Measurements from ENCODE around the gene ATP11A. TPM values are rescaled to one million over a fixed set of nuclear protein-coding genes. Genes with fewer than 3 reads are reported as not detected.

ATP11A gene
- total RNA-seq, 1 donor from 2014 or later: 377 TPM

GRCh38 chr13:112928020-112928971, 238.5 kb downstream of the ATP11A start:
- intact Hi-C loops (cut with DNase I): no loop called here
- peaks cover 9% of the 10 kb centered on the region for H3K27me3 ChIP-seq
- H3K27ac ChIP-seq: no peak overlapping the region
- TF ChIP-seq CTCF (IDR thresholded peaks at IDR 0.05): no peak
- no peaks in the 10 kb centered on the region for H3K36me3 ChIP-seq
- H3K4me1 ChIP-seq: peaks cover 10% of the 10 kb centered on the region
- ATAC-seq (no peak), DNase-seq (no peak)
- no peaks in the 10 kb centered on the region for H3K9me3 ChIP-seq
- no peak overlapping the region for H3K4me3 ChIP-seq

GRCh38 chr13:112928972-112929782, 239.3 kb downstream of the ATP11A start:
- ATAC-seq: peak; percentile 47
- Histone ChIP-seq H3K4me1 (peaks cover 10% of the 10 kb centered on the region), H3K9me3 (no peaks in the 10 kb centered on the region), H3K27me3 (peaks cover 9% of the 10 kb centered on the region), H3K4me3 (no peak overlapping the region), H3K36me3 (no peaks in the 10 kb centered on the region), H3K27ac (no peak overlapping the region)
- no peak for TF ChIP-seq CTCF (IDR thresholded peaks at IDR 0.05)
- no peak for DNase-seq
- intact Hi-C loops (cut with DNase I): no loop called here

- no peak overlapping the region for H3K27ac ChIP-seq
- intact Hi-C loops (cut with DNase I): no loop called here
- DNase-seq (no peak), ATAC-seq (no peak)
- H3K36me3 ChIP-seq: no peaks in the 10 kb centered on the region
- H3K4me1 ChIP-seq: peaks cover 10% of the 10 kb centered on the region
- H3K4me3 ChIP-seq: no peak overlapping the region
- no peaks in the 10 kb centered on the region for H3K9me3 ChIP-seq
- TF ChIP-seq CTCF (IDR thresholded peaks at IDR 0.05): no peak
- H3K27me3 ChIP-seq: peaks cover 9% of the 10 kb centered on the region
Measured at GRCh38 chr13:112929783-112930055, 239.9 kb downstream of the ATP11A start.

- ATAC-seq (no peak), DNase-seq (no peak)
- Histone ChIP-seq H3K4me3 (no peak overlapping the region), H3K4me1 (peaks cover 10% of the 10 kb centered on the region), H3K27me3 (peaks cover 9% of the 10 kb centered on the region), H3K9me3 (no peaks in the 10 kb centered on the region), H3K27ac (no peak overlapping the region), H3K36me3 (no peaks in the 10 kb centered on the region)
- intact Hi-C loops (cut with DNase I): no loop called here
- TF ChIP-seq CTCF (IDR thresholded peaks at IDR 0.05): no peak
Measured at GRCh38 chr13:112930192-112930591, 240.4 kb downstream of the ATP11A start.

- intact Hi-C loops (cut with DNase I): no loop called here
- peaks cover 9% of the 10 kb centered on the region for H3K27me3 ChIP-seq
- no peak overlapping the region for H3K4me3 ChIP-seq
Measured at GRCh38 chr13:112931028-112931934, 241.4 kb downstream of the ATP11A start.

More at GRCh38 chr13:112931028-112931934, 241.4 kb downstream of the ATP11A start:
- Histone ChIP-seq H3K27ac (no peak overlapping the region), H3K9me3 (no peaks in the 10 kb centered on the region), H3K4me1 (peaks cover 10% of the 10 kb centered on the region), H3K36me3 (no peaks in the 10 kb centered on the region)
- peak; percentile 50 for TF ChIP-seq CTCF (IDR thresholded peaks at IDR 0.05)
- DNase-seq (no peak), ATAC-seq (peak; percentile 23)

Data from upper lobe of right lung (tissue), 1 donor.